SK-N-SH treated with all-trans-retinoic acid at 6 μM for 48 hours (cell line): ENCODE data around the gene CACNA1S.

Experiments used
- BACH2 ChIP-seq: fragments of 250-450 bp; sonication (Bioruptor Pico); IDR thresholded peaks from 2 replicates; pipeline ENCODE4 v1.9.0; 2021; ENCODE audit warnings: mild to moderate bottlenecking, borderline replicate concordance
- CSDC2 ChIP-seq: fragments of 250-450 bp; sonication (Bioruptor Pico); IDR thresholded peaks from 2 replicates; pipeline ENCODE4 v1.5.0; 2020; ENCODE audit warnings: mild to moderate bottlenecking, moderate library complexity
- PATZ1 ChIP-seq: fragments of 250-450 bp; sonication (Bioruptor Pico); IDR thresholded peaks from 2 replicates; pipeline ENCODE4 v1.8.0; 2020; ENCODE audit warnings: mild to moderate bottlenecking, moderate library complexity, borderline replicate concordance
- RARB ChIP-seq: fragments of 250-450 bp; sonication (Bioruptor Pico); IDR thresholded peaks from 2 replicates; pipeline ENCODE4 v1.8.0; 2021; ENCODE audit warnings: mild to moderate bottlenecking, moderate library complexity
- ZNF565 ChIP-seq: fragments of 450-650 bp; formaldehyde crosslinking; conservative IDR thresholded peaks from 2 replicates; pipeline ENCODE4 v1.5.0; 2020; ENCODE audit warnings: low read depth, mild to moderate bottlenecking, moderate library complexity
- ZNF70 ChIP-seq: fragments of 450-650 bp; formaldehyde crosslinking; IDR thresholded peaks from 2 replicates; pipeline ENCODE4 v1.5.0; 2020; ENCODE audit warnings: mild to moderate bottlenecking, moderate library complexity
- TF ChIP-seq, protein P1 (sequence below): fragments of 250-450 bp; sonication (Bioruptor Pico); IDR thresholded peaks from 2 replicates; pipeline ENCODE4 v1.5.1; 2021; ENCODE audit warnings: mild to moderate bottlenecking, moderate library complexity

DNA sequence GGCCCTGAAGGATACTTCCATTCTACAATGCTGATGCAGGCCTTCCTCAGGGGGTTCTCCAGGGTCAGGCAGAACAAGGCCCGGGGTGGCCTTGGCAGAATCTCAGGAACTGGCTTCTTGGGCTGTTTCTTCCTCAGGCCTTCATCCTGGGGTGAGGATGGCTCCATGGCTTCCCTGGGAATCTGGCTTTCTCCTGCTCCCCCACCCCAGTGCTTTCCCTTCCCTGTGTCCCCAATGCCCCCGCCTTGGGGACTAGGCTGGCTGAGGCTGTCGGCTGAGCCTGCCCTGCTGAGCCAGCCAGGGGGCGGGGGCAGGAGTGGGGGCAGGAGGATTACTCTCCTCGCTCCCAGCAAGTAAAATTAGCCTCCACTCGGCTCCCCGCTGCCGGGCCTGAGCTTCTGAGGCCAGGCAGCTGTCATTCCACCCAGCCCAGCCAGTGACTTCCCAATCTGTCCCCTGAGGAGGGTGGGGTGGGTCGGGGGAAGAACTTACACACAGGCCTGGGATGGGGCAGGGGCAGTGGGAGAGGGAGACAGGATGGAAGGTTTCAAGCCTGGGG lies at the start of gene CACNA1S:
- TF ChIP-seq RARB (CRISPR knock-in tag) (no peak), ZNF70 (CRISPR knock-in tag) (no peak), BACH2 (CRISPR knock-in tag) (no peak), ZNF565 (CRISPR knock-in tag) (no peak), CSDC2 (CRISPR knock-in tag) (no peak), PATZ1 (no peak)
- TF ChIP-seq, protein P1, sequence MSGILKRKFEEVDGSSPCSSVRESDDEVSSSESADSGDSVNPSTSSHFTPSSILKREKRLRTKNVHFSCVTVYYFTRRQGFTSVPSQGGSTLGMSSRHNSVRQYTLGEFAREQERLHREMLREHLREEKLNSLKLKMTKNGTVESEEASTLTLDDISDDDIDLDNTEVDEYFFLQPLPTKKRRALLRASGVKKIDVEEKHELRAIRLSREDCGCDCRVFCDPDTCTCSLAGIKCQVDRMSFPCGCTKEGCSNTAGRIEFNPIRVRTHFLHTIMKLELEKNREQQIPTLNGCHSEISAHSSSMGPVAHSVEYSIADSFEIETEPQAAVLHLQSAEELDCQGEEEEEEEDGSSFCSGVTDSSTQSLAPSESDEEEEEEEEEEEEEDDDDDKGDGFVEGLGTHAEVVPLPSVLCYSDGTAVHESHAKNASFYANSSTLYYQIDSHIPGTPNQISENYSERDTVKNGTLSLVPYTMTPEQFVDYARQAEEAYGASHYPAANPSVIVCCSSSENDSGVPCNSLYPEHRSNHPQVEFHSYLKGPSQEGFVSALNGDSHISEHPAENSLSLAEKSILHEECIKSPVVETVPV, result no peak
